GM12878 (cell line): ENCODE data around the gene SLC5A1.

Source experiments
- BCLAF1 ChIP-seq: fragments of 450-650 bp; IDR thresholded peaks from 2 replicates; pipeline ENCODE4 v1.6.1; 2017; ENCODE audit warnings: antibody characterized with exemption, mild to moderate bottlenecking, moderate library complexity
- CTCF ChIP-seq, 3 experiments: IDR thresholded peaks in 2 of 3; conservative IDR thresholded peaks in 1 of 3; 2 replicates each; pipeline ENCODE4 v1.5.1; 2011; ENCODE audit warnings: low read depth in 3 of 3, low read length in 3 of 3, mild to moderate bottlenecking in 3 of 3, control low read depth in 2 of 3, moderate library complexity in 2 of 3, inconsistent platforms in 1 of 3, mixed read lengths in 1 of 3; ENCODE audit not compliant: control insufficient read depth in 2 of 3, insufficient read depth in 1 of 3; ENCODE audit errors: extremely low read depth in 1 of 3
- ELK1 ChIP-seq: IDR thresholded peaks from 2 replicates; pipeline ENCODE4 v1.6.1; 2012; ENCODE audit warnings: low read depth, low read length, improper control_type of control experiment
- SIN3A ChIP-seq: IDR thresholded peaks from 2 replicates; pipeline ENCODE4 v1.6.1; 2012; ENCODE audit warnings: low read depth, low read length, improper control_type of control experiment
- SMC3 ChIP-seq: IDR thresholded peaks from 2 replicates; pipeline ENCODE4 v1.6.1; 2011; ENCODE audit warnings: low read length, improper control_type of control experiment, borderline replicate concordance
- SP1 ChIP-seq: IDR thresholded peaks from one replicate; pipeline ENCODE4 v1.6.1; 2011; ENCODE audit warnings: low read depth, low read length
- SUPT20H ChIP-seq: IDR thresholded peaks from 2 replicates; pipeline ENCODE4 v1.6.1; 2011; ENCODE audit warnings: low read depth, mild to moderate bottlenecking, low read length, moderate library complexity, borderline replicate concordance; ENCODE audit not compliant: control insufficient read depth
- ZBED1 ChIP-seq: IDR thresholded peaks from 2 replicates; pipeline ENCODE4 v1.6.1; 2016; ENCODE audit warnings: borderline replicate concordance
- ZNF24 ChIP-seq: fragments of 450-650 bp; IDR thresholded peaks from 2 replicates; pipeline ENCODE4 v1.6.1; 2017; ENCODE audit warnings: antibody characterized with exemption, mild to moderate bottlenecking

- TF ChIP-seq ZBED1, result no peak
- TF ChIP-seq CTCF (IDR thresholded peaks at IDR 0.05 in 2 of 3, conservative IDR thresholded peaks at IDR 0.05 in 1 of 3; ENCODE audit: control insufficient read depth in 2 of 3, extremely low read depth in 1 of 3, insufficient read depth in 1 of 3, low read depth in 3 of 3, low read length in 3 of 3), result no peak
- no peak for TF ChIP-seq ZNF24
- no peak for TF ChIP-seq ELK1
- TF ChIP-seq SP1, result no peak
- TF ChIP-seq SMC3, result no peak
- TF ChIP-seq SUPT20H, result no peak
- no peak for TF ChIP-seq SIN3A
- TF ChIP-seq BCLAF1, result no peak
These were observed 11.6 kb upstream of the SLC5A1 start for GRCh38 chr22:32031466-32031865.
